Measurements from ENCODE around the gene MRPL42. TPM values are rescaled to one million over a fixed set of nuclear protein-coding genes. Genes with fewer than 3 reads are reported as not detected.

The MRPL42 gene
- total RNA-seq, 1 donor from 2014 or later: 82.7 TPM

DNA sequence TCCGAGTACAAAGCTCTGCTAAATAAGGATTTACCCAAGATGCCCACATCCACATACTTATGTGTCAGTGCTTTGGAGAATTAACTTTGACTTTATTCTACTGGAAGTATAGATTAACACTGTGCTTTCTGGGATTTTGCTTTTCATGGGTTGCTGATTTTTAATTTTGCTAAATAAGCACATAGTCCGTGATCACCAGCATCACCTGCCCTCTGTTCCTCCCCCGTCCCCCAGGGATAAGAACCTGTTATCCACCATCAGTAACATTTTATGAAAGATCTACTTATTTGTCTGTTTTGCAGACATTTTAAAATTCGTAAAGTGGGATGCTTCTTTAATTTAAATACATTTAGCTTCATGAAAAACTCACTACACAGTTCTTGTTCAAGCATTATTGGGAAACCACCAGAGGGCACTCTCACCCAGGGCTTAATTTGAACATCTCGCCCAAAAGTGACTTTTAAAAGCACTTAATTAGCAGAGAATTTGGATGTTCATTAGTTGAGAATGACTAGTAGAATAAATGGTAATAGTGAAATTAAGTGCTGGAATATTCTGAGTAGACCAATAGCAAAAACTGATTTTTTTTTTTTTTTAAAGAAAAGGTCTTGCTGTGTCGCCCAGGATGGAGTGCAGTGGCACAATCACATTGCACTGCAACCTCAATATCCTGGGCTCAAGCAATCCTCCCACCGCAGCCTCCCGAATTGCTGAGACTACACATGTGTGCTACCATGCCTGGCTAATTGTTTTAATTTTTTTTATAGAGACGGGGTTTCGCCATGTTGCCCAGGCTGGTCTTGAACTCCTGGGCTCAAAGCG, 35.7 kb downstream of the MRPL42 start:
- H3K9me3 Mint-ChIP-seq (ENCODE audit: unreplicated experiment): no peaks in the 10 kb centered on the region
- no peaks in the 10 kb centered on the region for H3K27me3 Mint-ChIP-seq (ENCODE audit: unreplicated experiment)
- peaks cover 4% of the 10 kb centered on the region for H3K4me1 Mint-ChIP-seq (ENCODE audit: low read depth, unreplicated experiment)
- H3K27ac Mint-ChIP-seq (ENCODE audit: unreplicated experiment): no peak overlapping the region
- TF ChIP-seq, protein P1, sequence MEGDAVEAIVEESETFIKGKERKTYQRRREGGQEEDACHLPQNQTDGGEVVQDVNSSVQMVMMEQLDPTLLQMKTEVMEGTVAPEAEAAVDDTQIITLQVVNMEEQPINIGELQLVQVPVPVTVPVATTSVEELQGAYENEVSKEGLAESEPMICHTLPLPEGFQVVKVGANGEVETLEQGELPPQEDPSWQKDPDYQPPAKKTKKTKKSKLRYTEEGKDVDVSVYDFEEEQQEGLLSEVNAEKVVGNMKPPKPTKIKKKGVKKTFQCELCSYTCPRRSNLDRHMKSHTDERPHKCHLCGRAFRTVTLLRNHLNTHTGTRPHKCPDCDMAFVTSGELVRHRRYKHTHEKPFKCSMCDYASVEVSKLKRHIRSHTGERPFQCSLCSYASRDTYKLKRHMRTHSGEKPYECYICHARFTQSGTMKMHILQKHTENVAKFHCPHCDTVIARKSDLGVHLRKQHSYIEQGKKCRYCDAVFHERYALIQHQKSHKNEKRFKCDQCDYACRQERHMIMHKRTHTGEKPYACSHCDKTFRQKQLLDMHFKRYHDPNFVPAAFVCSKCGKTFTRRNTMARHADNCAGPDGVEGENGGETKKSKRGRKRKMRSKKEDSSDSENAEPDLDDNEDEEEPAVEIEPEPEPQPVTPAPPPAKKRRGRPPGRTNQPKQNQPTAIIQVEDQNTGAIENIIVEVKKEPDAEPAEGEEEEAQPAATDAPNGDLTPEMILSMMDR (IDR thresholded peaks at IDR 0.05; ENCODE audit: partially characterized antibody, unreplicated experiment): peak; percentile 82
- no peaks in the 10 kb centered on the region for H3K36me3 Mint-ChIP-seq (ENCODE audit: unreplicated experiment)
- H3K4me3 Mint-ChIP-seq (ENCODE audit: unreplicated experiment): no peak overlapping the region
- peak; percentile 37 for DNase-seq

DNA sequence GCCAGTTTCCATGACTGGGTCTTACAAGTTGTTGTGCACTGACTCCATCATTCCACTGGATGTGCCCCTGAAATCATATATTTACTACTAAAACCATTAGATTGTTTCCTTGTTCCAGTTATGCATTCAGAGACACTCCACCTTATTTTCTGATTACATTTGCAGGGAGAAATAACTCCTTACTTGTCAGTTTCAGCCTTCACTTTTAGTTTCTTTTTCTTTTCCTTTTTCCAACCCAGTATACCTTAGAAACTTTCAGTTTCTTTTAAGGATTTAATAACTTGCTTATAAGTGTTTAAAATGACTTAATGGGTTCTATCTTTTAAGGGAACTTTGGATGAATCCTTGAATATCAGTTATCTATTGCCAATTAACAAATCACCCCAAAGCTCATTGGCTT, 39.9 kb downstream of the MRPL42 start:
- no peak for DNase-seq
- Mint-ChIP-seq H3K4me1 (ENCODE audit: low read depth, unreplicated experiment) (peaks cover 1% of the 10 kb centered on the region), H3K27me3 (ENCODE audit: unreplicated experiment) (no peaks in the 10 kb centered on the region), H3K4me3 (ENCODE audit: unreplicated experiment) (no peak overlapping the region), H3K36me3 (ENCODE audit: unreplicated experiment) (no peaks in the 10 kb centered on the region), H3K27ac (ENCODE audit: unreplicated experiment) (no peak overlapping the region), H3K9me3 (ENCODE audit: unreplicated experiment) (no peaks in the 10 kb centered on the region)
- TF ChIP-seq, protein P1 (IDR thresholded peaks at IDR 0.05; ENCODE audit: partially characterized antibody, unreplicated experiment): no peak

DNA sequence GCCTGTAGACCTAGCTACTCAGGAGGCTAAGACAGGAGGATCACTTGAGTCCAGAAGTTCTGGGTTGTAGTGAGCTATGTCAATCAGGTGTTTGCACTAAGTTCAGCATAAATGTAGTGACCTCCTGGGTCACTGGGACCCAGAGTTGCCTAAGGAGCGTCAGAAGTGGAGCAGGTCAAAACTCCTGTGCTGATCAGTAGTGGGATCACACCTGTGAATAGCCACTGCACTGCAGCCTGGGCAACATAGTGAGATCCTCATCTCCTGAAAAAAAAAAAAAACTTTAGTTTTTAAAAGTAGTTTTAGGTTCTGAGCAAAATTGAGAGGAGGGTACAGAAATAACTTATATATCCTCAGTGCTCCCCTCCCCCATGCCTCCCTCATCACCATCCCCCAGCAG, 42.2 kb downstream of the MRPL42 start:
- TF ChIP-seq, protein P1 (IDR thresholded peaks at IDR 0.05; ENCODE audit: partially characterized antibody, unreplicated experiment): no peak
- no peak overlapping the region for H3K4me3 Mint-ChIP-seq (ENCODE audit: unreplicated experiment)
- H3K4me1 Mint-ChIP-seq (ENCODE audit: low read depth, unreplicated experiment): no peaks in the 10 kb centered on the region
- no peaks in the 10 kb centered on the region for H3K36me3 Mint-ChIP-seq (ENCODE audit: unreplicated experiment)
- H3K27me3 Mint-ChIP-seq (ENCODE audit: unreplicated experiment): no peaks in the 10 kb centered on the region
- no peaks in the 10 kb centered on the region for H3K9me3 Mint-ChIP-seq (ENCODE audit: unreplicated experiment)
- DNase-seq: no peak
- no peak overlapping the region for H3K27ac Mint-ChIP-seq (ENCODE audit: unreplicated experiment)

DNA sequence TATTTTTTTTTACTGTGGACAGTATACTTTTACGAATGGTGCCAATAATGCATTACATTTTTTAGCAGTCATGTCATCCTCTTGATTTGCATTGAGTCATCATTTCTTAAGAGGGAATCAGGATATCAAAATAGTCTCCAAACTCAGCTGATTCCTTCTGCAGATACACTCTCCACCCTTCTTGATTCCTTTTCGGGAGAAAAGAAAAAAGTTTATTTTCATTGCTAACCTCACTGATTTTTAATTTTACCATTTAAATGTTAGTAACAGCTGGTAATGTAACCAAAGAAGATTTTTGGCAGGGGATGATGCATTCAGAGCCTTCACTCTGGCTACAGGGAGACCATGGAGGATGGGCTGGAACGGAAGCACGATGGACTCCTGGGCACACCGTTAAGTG, 47.5 kb downstream of the MRPL42 start:
- Mint-ChIP-seq H3K27me3 (ENCODE audit: unreplicated experiment) (no peaks in the 10 kb centered on the region), H3K27ac (ENCODE audit: unreplicated experiment) (no peak overlapping the region), H3K4me1 (ENCODE audit: low read depth, unreplicated experiment) (peaks cover 1% of the 10 kb centered on the region), H3K36me3 (ENCODE audit: unreplicated experiment) (no peaks in the 10 kb centered on the region), H3K4me3 (ENCODE audit: unreplicated experiment) (no peak overlapping the region), H3K9me3 (ENCODE audit: unreplicated experiment) (no peaks in the 10 kb centered on the region)
- TF ChIP-seq, protein P1 (IDR thresholded peaks at IDR 0.05; ENCODE audit: partially characterized antibody, unreplicated experiment): no peak
- no peak for DNase-seq

DNA sequence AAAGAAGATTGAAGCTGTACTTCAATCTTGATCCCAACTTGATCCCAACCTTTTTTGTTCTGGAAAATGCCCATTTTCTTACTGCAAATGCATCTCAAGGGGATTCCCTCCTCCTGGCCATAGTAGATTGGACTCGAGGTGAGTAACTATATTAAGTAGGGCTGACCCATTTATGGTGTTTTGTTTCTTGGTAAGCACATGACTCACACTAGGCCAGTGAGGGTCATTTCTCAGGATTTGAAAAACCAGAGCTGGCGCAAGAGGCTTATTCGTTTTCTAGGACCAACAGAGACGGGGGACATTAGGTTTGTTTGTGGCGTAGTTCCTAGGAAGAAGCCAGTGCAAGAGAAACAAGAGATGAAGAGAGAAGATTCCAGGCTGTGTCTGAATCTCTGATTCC, 51.4 kb downstream of the MRPL42 start:
- Mint-ChIP-seq H3K4me1 (ENCODE audit: low read depth, unreplicated experiment) (peaks cover 1% of the 10 kb centered on the region), H3K27ac (ENCODE audit: unreplicated experiment) (no peak overlapping the region), H3K27me3 (ENCODE audit: unreplicated experiment) (no peaks in the 10 kb centered on the region), H3K36me3 (ENCODE audit: unreplicated experiment) (no peaks in the 10 kb centered on the region), H3K9me3 (ENCODE audit: unreplicated experiment) (no peaks in the 10 kb centered on the region), H3K4me3 (ENCODE audit: unreplicated experiment) (no peak overlapping the region)
- TF ChIP-seq, protein P1 (IDR thresholded peaks at IDR 0.05; ENCODE audit: partially characterized antibody, unreplicated experiment): no peak
- DNase-seq: no peak

All from glutamatergic neuron (in vitro differentiated cells).